Measurements from ENCODE around the gene OR10G2. TPM values are rescaled to one million over a fixed set of nuclear protein-coding genes. Genes with fewer than 3 reads are reported as not detected.

Gene OR10G2
- total RNA-seq: not detected

DNA sequence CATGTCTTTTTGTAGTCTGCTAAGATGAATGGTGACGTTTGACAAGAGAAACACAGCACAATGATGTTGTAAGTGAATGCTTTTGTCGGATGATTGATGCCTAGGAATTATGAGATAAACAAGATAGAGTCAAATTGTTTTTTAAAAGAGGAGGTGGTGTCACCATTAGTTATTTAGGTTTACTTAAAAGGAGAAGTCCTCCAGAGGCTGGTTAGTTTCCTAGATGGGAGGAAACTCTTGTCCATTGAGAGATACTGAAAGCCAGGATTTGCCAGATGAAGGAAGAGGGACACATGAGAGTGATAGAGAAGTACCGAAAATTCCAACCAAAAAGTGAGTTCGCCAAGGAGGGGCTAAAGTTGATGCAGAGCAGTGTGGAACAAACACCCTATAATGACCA lies at the start of gene OR10G2:
OR10G2 (minus strand) TSS at position 101 of the 400 bp plus-strand sequence; CDS start at position 3, 98 bp downstream.
- no peak for DNase-seq
- H3K4me3 Mint-ChIP-seq: no peak within 1 kb of the TSS
- intact Hi-C loops (cut with micrococcal nuclease): no loop called here
- peaks cover 3% of the 10 kb centered on the region for H3K27me3 Mint-ChIP-seq
- no peaks in the 10 kb centered on the region for H3K9me3 Mint-ChIP-seq
- no peaks in the 10 kb centered on the region for H3K4me1 Mint-ChIP-seq (ENCODE audit: low read depth)
- TF ChIP-seq, protein P1, sequence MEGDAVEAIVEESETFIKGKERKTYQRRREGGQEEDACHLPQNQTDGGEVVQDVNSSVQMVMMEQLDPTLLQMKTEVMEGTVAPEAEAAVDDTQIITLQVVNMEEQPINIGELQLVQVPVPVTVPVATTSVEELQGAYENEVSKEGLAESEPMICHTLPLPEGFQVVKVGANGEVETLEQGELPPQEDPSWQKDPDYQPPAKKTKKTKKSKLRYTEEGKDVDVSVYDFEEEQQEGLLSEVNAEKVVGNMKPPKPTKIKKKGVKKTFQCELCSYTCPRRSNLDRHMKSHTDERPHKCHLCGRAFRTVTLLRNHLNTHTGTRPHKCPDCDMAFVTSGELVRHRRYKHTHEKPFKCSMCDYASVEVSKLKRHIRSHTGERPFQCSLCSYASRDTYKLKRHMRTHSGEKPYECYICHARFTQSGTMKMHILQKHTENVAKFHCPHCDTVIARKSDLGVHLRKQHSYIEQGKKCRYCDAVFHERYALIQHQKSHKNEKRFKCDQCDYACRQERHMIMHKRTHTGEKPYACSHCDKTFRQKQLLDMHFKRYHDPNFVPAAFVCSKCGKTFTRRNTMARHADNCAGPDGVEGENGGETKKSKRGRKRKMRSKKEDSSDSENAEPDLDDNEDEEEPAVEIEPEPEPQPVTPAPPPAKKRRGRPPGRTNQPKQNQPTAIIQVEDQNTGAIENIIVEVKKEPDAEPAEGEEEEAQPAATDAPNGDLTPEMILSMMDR (IDR thresholded peaks at IDR 0.05): no peak
- H3K36me3 Mint-ChIP-seq (ENCODE audit: low read depth): no peaks in the 10 kb centered on the region
- CTCF ChIA-PET: no interaction called here
- no peak within 1 kb of the TSS for H3K27ac Mint-ChIP-seq
- ATAC-seq: no peak
- POLR2A ChIA-PET: no interaction called here

GRCh38 chr14:21680072-21680471 lies 45.3 kb upstream of the OR10G2 start:
- no peak overlapping the region for H3K4me3 Mint-ChIP-seq
- CTCF ChIA-PET: no interaction called here
- TF ChIP-seq, protein P1 (IDR thresholded peaks at IDR 0.05): no peak
- no peaks in the 10 kb centered on the region for H3K4me1 Mint-ChIP-seq (ENCODE audit: low read depth)
- no peaks in the 10 kb centered on the region for H3K36me3 Mint-ChIP-seq (ENCODE audit: low read depth)
- POLR2A ChIA-PET: no interaction called here
- no peak for DNase-seq
- peaks cover 21% of the 10 kb centered on the region for H3K27me3 Mint-ChIP-seq
- no peak overlapping the region for H3K27ac Mint-ChIP-seq
- intact Hi-C loops (cut with micrococcal nuclease): no loop called here
- peaks cover 6% of the 10 kb centered on the region for H3K9me3 Mint-ChIP-seq
- ATAC-seq: no peak

DNA sequence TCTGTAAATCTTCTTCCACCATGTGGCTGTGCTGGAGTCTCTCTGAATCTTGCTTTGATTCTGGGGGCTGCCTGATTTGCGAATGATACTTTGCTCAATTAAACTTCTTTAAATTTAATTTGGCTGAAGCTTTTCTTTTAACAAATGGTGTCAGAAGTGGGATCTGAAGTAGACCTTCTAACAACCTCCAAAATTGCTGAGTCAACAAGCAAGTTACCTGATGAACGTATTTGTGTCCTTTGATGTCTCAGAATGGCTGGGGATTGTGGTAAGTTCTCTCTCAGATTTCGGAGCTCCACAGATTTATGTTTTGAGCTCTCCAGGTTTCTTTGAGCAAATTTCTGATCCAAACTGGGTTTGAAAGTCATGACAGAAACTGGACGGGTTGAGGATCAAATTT lies 40.8 kb upstream of the OR10G2 start:
- POLR2A ChIA-PET: no interaction called here
- H3K27me3 Mint-ChIP-seq: peaks cover 11% of the 10 kb centered on the region
- intact Hi-C loops (cut with micrococcal nuclease): no loop called here

DNA sequence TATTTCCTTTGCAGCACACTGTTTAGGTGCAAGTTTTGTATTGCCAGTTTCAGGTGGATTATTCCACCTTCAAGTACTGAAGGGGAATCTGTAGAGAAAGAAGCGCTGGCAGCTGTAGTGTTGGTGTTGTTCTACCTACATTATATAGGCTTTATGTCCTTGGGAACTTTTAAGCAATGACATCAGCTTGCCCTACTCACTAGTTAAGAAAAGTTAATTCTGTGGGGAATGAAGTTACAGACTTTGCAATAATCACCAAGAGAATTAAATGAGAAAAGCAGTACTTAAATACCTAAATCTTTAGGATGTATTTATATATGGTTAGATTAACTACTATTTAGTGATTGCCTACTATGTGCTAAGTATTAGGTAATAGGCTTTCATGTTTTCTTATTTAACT lies 39.0 kb upstream of the OR10G2 start, which contains the start of gene OR4E1:
OR4E1 (minus strand) TSS at position 101 of the 400 bp plus-strand sequence. CDS start 2,883 bp downstream, outside the sequence.
- TF ChIP-seq, protein P1 (IDR thresholded peaks at IDR 0.05): no peak
- ATAC-seq (no peak), DNase-seq (no peak)
- Mint-ChIP-seq H3K27ac (no peak within 1 kb of the TSS), H3K4me1 (ENCODE audit: low read depth) (no peaks in the 10 kb centered on the region), H3K36me3 (ENCODE audit: low read depth) (no peaks in the 10 kb centered on the region), H3K4me3 (no peak within 1 kb of the TSS), H3K27me3 (peaks cover 12% of the 10 kb centered on the region), H3K9me3 (peaks cover 6% of the 10 kb centered on the region)
- intact Hi-C loops (cut with micrococcal nuclease): no loop called here
- ChIA-PET CTCF (interaction anchor here (1.0 kb wide), 1 partner anchor 38 kb away, joined by 3 read pairs; no protein-coding TSS in a partner anchor), POLR2A (no interaction called here)

More for the DNA sequence above, 40.8 kb upstream of the OR10G2 start:
- TF ChIP-seq, protein P1 (IDR thresholded peaks at IDR 0.05): no peak
- CTCF ChIA-PET: interaction anchor here (0.7 to 1.7 kb wide), 4 partner anchors 20 to 93 kb away, joined by 3 to 4 read pairs (median 3); no protein-coding TSS in a partner anchor
- H3K36me3 Mint-ChIP-seq (ENCODE audit: low read depth): no peaks in the 10 kb centered on the region
- ATAC-seq: no peak
- H3K9me3 Mint-ChIP-seq: peaks cover 6% of the 10 kb centered on the region
- no peak for DNase-seq
- H3K4me3 Mint-ChIP-seq: no peak overlapping the region
- no peaks in the 10 kb centered on the region for H3K4me1 Mint-ChIP-seq (ENCODE audit: low read depth)
- H3K27ac Mint-ChIP-seq: no peak overlapping the region

DNA sequence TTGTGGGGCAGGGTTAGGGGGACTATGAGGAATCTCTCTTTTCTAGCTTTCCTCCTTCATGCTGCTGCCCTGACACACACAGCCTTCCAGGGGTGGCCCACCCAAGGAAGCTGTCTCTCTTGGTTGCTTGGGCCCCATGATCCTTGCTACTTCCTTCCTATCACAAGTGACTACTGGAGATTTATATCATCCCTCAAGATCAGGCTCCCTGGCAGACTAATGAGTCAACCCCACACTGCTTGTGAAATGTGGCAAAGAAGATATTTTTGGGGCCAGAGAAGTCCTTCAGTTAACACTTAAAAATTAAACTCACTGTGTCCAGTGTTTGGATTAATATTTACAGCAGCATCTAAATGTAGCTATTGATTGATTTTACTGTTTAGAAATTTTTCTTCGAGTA lies 37.4 kb upstream of the OR10G2 start:
- POLR2A ChIA-PET: no interaction called here
- CTCF ChIA-PET: interaction anchor here (1.8 kb wide), 1 partner anchor 39 kb away, joined by 8 read pairs; no protein-coding TSS in a partner anchor
- Mint-ChIP-seq H3K4me1 (ENCODE audit: low read depth) (no peaks in the 10 kb centered on the region), H3K4me3 (no peak overlapping the region), H3K27ac (no peak overlapping the region), H3K27me3 (peaks cover 5% of the 10 kb centered on the region), H3K36me3 (ENCODE audit: low read depth) (no peaks in the 10 kb centered on the region), H3K9me3 (peaks cover 6% of the 10 kb centered on the region)
- TF ChIP-seq, protein P1 (IDR thresholded peaks at IDR 0.05): no peak
- ATAC-seq: no peak
- DNase-seq: no peak
- intact Hi-C loops (cut with micrococcal nuclease): no loop called here

All from activated CD8-positive, alpha-beta T cell treated with anti-CD3 and anti-CD28 coated beads for 36 hours (primary cell).